Kidney (tissue), 14 donors: Measurements from ENCODE around the gene CLK3. TPM values are rescaled to one million over a fixed set of nuclear protein-coding genes. Genes with fewer than 3 reads are reported as not detected.
A peak's percentile ranks its signal among the peaks of the same experiment; 100 is the strongest.

Source experiments
- DNase-seq, 5 donors: peaks; one replicate each; pipeline ENCODE4 v3.0.0-alpha.2; 2013 to 2020
- FAIRE-seq: peaks from 2 replicates; lab custom pipeline; 2012; peaks lifted over from hg19 to GRCh38; lab: Jason Lieb, UNC
- H3K27ac ChIP-seq, 2 donors: one replicate each; pipeline ENCODE4 v1.7.0; 2013; ENCODE audit warnings: low read depth in 2 of 2, low read length in 2 of 2, inconsistent platforms in 1 of 2
- H3K27me3 ChIP-seq: one replicate; pipeline ENCODE4 v1.7.1; 2013; ENCODE audit warnings: low read length, inconsistent platforms; ENCODE audit not compliant: control insufficient read depth, insufficient read depth
- H3K36me3 ChIP-seq, 3 donors: one replicate each; pipeline versions ENCODE4 v1.7.0 to v1.7.1; 2013; ENCODE audit warnings: low read length in 3 of 3, control low read depth in 1 of 3, inconsistent platforms in 1 of 3; ENCODE audit not compliant: insufficient read depth in 3 of 3, control insufficient read depth in 2 of 3
- H3K4me1 ChIP-seq, 3 donors: one replicate each; pipeline versions ENCODE4 v1.7.0 to v1.7.1; 2013; ENCODE audit warnings: low read length in 3 of 3, inconsistent platforms in 1 of 3, low read depth in 1 of 3; ENCODE audit not compliant: control insufficient read depth in 2 of 3, insufficient read depth in 2 of 3
- H3K4me3 ChIP-seq, 3 donors: one replicate each; pipeline versions ENCODE4 v1.7.0 to v1.8.1; 2013; ENCODE audit warnings: low read length in 3 of 3, control low read depth in 1 of 3, inconsistent platforms in 1 of 3
- H3K9ac ChIP-seq, 3 donors: one replicate each; pipeline versions ENCODE4 v1.7.0 to v1.7.1; 2013; ENCODE audit warnings: low read length in 3 of 3, control low read depth in 1 of 3, inconsistent platforms in 1 of 3
- H3K9me3 ChIP-seq, 3 donors: one replicate each; pipeline versions ENCODE4 v1.7.0 to v1.7.1; 2013; ENCODE audit warnings: low read length in 3 of 3, control low read depth in 1 of 3, inconsistent platforms in 1 of 3; ENCODE audit not compliant: control insufficient read depth in 2 of 3, insufficient read depth in 1 of 3
- intact Hi-C: fragments of 100-400 bp; cut with DNase I; formaldehyde crosslinking; loops from one replicate; pipeline ENCODE4 v1.11.1; 2022
- polyA plus RNA-seq: library from polyadenylated mRNA; stranded (reverse); fragments of 350-450 nt; fragmentation: Illumina TruSeq; extraction: RNeasy Lipid Tissue Mini Kit (QIAGEN cat#74804); gene quantifications from one replicate; pipeline ENCODE4 v1.2.3, GENCODE V29; 2014; ENCODE audit warnings: low read depth, low replicate concordance; ENCODE audit not compliant: insufficient read depth
- total RNA-seq: library from RNA; stranded (reverse); fragmentation: NEBNext Ultra II Directional; extraction: Animal tissue kit (Norgen Biotek cat#: 25700); gene quantifications from one replicate; pipeline ENCODE4 v1.2.1, GENCODE V29; 2021
- TF ChIP-seq, protein P1 (sequence below): IDR thresholded peaks from 3 replicates; pipeline ENCODE4 v1.5.1; 2012; ENCODE audit warnings: mild to moderate bottlenecking, moderate library complexity, borderline replicate concordance; ENCODE audit not compliant: insufficient read depth; ENCODE audit errors: extremely low read depth
- donor health status: control.
- donor health status: control.
- donor health status: control.
- donor health status: control.
- donor health status: control.
- donor health status: DM: yes; HTN: yes; CAD: no.
- donor health status: Normal renal cell carcinoma (clear cell type).

Gene CLK3
- total and polyA plus RNA-seq, 2 donors from 2014 or later, result 54.1 to 66.3 TPM

DNA sequence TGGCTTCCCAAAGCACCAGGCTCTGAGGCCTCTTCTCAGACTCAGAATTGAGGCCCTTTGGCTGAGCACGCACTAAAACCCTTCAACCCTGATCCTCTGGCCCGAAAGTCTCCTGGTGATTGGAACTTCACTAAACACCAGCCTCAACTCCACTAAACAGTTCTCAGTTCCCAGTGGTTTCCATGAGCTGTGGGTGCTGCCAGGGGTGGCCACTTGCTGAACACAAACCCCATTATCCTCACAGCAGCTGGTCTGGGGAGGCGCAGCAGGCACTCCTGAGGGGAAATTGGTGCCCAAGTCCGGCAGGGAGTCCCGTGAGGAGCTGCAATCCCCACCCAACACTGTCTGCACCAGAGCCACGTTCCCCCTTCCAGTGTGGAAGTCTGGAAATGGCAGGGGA is 3.8 kb upstream of the CLK3 start:
- Histone ChIP-seq H3K9ac (no peak overlapping the region), H3K4me1 (peaks cover 2 to 4% (median 3%) of the 10 kb centered on the region in 3 donors), H3K36me3 (no peaks in the 10 kb centered on the region), H3K27ac (no peak overlapping the region), H3K27me3 (no peaks in the 10 kb centered on the region), H3K4me3 (no peak overlapping the region), H3K9me3 (no peaks in the 10 kb centered on the region)
- TF ChIP-seq, protein P1, sequence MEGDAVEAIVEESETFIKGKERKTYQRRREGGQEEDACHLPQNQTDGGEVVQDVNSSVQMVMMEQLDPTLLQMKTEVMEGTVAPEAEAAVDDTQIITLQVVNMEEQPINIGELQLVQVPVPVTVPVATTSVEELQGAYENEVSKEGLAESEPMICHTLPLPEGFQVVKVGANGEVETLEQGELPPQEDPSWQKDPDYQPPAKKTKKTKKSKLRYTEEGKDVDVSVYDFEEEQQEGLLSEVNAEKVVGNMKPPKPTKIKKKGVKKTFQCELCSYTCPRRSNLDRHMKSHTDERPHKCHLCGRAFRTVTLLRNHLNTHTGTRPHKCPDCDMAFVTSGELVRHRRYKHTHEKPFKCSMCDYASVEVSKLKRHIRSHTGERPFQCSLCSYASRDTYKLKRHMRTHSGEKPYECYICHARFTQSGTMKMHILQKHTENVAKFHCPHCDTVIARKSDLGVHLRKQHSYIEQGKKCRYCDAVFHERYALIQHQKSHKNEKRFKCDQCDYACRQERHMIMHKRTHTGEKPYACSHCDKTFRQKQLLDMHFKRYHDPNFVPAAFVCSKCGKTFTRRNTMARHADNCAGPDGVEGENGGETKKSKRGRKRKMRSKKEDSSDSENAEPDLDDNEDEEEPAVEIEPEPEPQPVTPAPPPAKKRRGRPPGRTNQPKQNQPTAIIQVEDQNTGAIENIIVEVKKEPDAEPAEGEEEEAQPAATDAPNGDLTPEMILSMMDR, result no peak
- no peak for DNase-seq
- no peak for FAIRE-seq
- intact Hi-C loops, result no loop called here

DNA sequence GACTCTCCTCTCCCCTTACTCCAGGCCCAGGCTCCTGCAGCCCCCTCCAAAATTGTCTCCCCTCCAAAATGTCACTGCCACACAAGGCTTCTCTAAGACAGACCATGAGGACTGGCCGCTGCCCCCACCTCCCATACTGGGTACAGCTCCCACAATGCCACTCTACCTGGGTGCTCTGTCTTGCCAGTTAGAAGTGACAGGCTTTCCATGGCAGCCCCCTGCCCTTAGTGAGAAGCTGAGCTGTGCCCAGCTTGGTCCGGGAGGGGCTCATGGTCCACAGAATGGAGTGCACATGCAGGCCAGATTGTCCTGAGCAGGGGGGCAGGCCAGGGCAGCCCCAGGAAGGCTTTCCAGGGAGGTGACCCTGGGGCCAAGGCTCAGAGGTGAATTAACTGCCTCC is 3.0 kb upstream of the CLK3 start:
- Histone ChIP-seq H3K9me3 (no peaks in the 10 kb centered on the region), H3K9ac (no peak overlapping the region), H3K27me3 (no peaks in the 10 kb centered on the region), H3K4me1 (peaks cover 6 to 11% (median 11%) of the 10 kb centered on the region in 3 donors), H3K36me3 (no peaks in the 10 kb centered on the region), H3K27ac (no peak overlapping the region), H3K4me3 (no peak overlapping the region)
- FAIRE-seq (no peak), DNase-seq (peak in 1 of 5 donors; percentile 68)
- intact Hi-C loops, result no loop called here
- TF ChIP-seq, protein P1, result no peak

DNA sequence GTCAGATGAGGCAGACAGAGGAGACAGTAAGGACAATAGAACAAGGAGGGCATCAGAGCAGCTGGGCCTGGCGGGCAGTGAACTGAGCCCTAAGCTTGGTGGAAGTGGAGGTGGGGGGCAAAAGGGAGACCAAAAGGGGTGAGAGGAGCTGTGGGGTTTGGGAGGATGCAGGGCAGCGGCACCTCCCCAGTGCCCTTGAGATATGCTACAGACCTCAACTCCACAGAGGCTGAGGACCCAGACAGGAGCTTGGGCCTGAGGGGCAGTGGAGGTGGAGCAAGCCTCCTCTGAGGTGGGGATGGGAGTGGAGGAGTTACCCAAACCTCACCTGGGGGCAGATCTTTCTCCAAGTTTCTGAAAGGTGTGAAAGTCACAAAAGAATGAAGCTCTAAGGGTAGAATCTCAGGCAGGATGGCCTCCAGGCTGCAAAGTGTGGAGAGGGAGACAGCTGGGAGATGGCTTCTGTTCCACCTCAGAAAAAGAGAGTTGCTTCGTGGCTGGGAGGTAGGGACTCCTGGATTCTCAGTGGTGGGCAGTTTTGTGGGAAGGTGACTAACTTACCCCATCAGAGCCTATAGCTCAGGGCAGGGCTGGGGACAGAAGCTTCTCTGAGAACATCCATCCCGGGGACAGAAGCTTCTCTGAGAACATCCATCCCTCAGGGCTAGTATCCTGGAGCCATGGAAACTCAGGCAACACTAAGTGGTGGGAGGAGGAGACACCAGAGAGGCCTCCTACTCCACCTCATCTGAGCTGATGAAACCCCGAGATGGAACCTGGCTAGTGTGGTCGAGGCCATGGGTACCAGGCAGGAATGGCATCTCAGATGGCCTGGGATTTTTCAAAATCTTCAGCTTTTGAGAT is 2.3 kb upstream of the CLK3 start:
- FAIRE-seq (no peak), DNase-seq (peak in 3 of 5 donors; percentile 21 to 52 (median 31))
- H3K27ac ChIP-seq, result no peak overlapping the region
- no peaks in the 10 kb centered on the region for H3K9me3 ChIP-seq
- intact Hi-C loops, result no loop called here
- peaks cover 6 to 18% (median 11%) of the 10 kb centered on the region in 3 donors for H3K4me1 ChIP-seq
- H3K27me3 ChIP-seq, result no peaks in the 10 kb centered on the region
- TF ChIP-seq, protein P1, result no peak
- no peaks in the 10 kb centered on the region for H3K36me3 ChIP-seq
- H3K9ac ChIP-seq, result no peak overlapping the region
- H3K4me3 ChIP-seq, result no peak overlapping the region
